ENCODE data around the gene ZNF629. TPM values are rescaled to one million over a fixed set of nuclear protein-coding genes. Genes with fewer than 3 reads are reported as not detected.

Gene ZNF629
- total and polyA plus RNA-seq, 7 donors = 1.5 to 15.9 (median 7.8) TPM

DNA sequence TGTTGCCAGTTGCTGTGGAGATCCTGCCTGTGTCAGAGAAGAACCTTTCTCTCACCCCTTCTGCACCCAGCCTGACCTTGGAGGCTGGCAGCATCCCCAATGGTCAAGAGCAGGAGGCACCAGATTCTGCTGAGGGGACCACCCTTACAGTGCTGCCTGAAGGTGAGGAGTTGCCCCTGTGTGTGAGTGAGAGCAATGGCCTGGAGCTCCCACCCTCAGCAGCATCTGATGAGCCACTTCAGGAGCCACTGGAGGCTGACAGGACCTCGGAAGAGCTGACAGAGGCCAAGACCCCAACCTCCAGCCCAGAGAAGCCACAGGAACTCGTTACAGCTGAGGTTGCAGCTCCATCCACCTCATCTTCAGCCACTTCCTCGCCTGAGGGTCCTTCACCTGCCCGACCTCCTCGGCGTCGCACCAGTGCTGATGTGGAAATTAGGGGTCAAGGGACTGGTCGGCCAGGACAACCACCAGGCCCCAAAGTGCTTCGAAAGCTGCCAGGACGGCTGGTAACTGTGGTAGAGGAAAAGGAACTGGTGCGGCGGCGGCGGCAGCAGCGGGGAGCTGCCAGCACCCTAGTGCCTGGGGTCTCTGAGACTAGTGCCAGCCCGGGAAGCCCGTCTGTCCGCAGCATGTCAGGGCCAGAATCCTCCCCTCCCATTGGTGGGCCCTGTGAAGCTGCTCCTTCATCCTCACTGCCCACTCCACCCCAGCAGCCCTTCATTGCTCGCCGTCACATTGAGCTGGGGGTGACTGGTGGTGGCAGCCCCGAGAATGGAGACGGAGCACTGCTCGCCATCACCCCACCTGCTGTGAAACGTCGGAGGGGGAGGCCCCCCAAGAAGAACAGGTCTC lies 49.0 kb downstream of the ZNF629 start:
- intact Hi-C loops (cut with DNase I) = loop anchor here in 1 of 2 donors (2.0 kb wide), 1 partner anchor 13 kb away; no protein-coding TSS in a partner anchor
- Histone ChIP-seq H3K27me3 (ENCODE audit: insufficient read depth in 3 of 3, low read length in 2 of 3) (no peaks in the 10 kb centered on the region), H3K27ac (no peak overlapping the region), H3K4me1 (no peaks in the 10 kb centered on the region), H3K9me3 (no peaks in the 10 kb centered on the region), H3K4me3 (no peak overlapping the region), H3K36me3 (ENCODE audit: insufficient read depth in 1 of 2, low read depth in 1 of 2) (peaks cover 22 to 83% of the 10 kb centered on the region in 2 donors)
- DNase-seq (peak in 1 of 2 donors; percentile 39), ATAC-seq (no peak)
- TF ChIP-seq, protein P1, sequence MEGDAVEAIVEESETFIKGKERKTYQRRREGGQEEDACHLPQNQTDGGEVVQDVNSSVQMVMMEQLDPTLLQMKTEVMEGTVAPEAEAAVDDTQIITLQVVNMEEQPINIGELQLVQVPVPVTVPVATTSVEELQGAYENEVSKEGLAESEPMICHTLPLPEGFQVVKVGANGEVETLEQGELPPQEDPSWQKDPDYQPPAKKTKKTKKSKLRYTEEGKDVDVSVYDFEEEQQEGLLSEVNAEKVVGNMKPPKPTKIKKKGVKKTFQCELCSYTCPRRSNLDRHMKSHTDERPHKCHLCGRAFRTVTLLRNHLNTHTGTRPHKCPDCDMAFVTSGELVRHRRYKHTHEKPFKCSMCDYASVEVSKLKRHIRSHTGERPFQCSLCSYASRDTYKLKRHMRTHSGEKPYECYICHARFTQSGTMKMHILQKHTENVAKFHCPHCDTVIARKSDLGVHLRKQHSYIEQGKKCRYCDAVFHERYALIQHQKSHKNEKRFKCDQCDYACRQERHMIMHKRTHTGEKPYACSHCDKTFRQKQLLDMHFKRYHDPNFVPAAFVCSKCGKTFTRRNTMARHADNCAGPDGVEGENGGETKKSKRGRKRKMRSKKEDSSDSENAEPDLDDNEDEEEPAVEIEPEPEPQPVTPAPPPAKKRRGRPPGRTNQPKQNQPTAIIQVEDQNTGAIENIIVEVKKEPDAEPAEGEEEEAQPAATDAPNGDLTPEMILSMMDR (IDR thresholded peaks at IDR 0.05) = no peak
- WGBS, 3 donors = 86 to 90% (median 89%) methylated on average over 25 of the region's 25 CpGs

DNA sequence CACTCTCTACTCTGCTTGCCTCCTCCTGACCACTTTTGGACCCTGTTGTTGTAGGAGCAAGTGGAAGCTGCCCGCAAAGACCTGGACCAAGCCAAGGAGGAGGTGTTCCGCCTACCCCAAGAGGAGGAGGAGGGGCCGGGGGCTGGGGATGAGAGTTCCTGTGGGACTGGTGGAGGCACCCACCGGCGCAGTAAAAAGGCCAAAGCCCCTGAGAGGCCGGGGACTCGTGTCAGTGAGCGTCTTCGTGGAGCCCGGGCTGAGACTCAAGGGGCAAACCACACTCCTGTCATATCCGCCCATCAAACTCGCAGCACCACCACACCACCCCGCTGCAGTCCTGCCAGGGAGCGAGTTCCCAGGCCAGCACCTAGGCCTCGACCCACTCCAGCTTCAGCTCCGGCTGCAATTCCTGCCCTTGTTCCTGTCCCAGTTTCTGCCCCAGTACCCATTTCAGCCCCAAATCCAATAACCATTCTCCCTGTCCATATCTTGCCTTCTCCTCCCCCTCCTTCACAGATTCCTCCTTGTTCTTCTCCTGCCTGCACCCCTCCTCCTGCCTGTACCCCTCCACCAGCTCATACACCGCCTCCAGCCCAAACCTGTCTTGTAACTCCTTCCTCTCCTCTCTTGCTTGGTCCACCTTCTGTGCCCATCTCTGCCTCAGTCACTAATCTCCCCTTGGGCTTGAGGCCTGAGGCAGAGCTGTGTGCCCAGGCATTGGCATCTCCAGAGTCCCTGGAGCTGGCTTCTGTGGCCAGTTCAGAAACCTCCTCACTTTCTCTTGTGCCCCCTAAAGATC lies 49.8 kb downstream of the ZNF629 start:
- H3K4me3 ChIP-seq = no peak overlapping the region
- intact Hi-C loops (cut with DNase I) = no loop called here
- DNase-seq = no peak
- no peak for ATAC-seq
- no peaks in the 10 kb centered on the region for H3K4me1 ChIP-seq
- no peak overlapping the region for H3K27ac ChIP-seq
- no peaks in the 10 kb centered on the region for H3K9me3 ChIP-seq
- TF ChIP-seq, protein P1 (IDR thresholded peaks at IDR 0.05) = no peak
- no peaks in the 10 kb centered on the region for H3K27me3 ChIP-seq (ENCODE audit: insufficient read depth in 3 of 3, low read length in 2 of 3)
- H3K36me3 ChIP-seq (ENCODE audit: insufficient read depth in 1 of 2, low read depth in 1 of 2) = peaks cover 28 to 83% of the 10 kb centered on the region in 2 donors
- WGBS, 3 donors = 91 to 93% (median 92%) methylated on average over 15 to 17 of the region's 17 CpGs

DNA sequence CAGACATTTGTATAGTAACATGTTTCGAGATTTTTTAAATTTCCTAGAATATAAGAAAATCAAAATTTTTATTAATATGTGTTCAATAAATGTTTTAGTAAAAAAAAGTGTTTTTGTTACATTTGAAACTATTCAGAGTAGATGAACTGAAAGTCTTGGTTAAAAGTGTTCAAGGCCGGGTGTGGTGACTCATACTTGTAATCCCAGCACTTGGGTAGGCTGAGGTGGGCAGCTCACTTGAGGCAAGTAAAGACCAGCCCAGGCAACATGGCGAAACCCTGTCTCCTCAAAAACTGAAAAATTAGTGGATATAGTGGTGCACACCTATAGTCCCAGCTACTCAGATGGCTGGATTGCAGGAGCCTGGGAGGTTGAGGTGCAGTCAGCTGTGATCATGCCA lies 55.6 kb downstream of the ZNF629 start:
- intact Hi-C loops (cut with DNase I) = no loop called here
- 97 to 99% (median 98%) methylated on average over 3 of the region's 3 CpGs for WGBS, 3 donors
- TF ChIP-seq, protein P1 (IDR thresholded peaks at IDR 0.05) = no peak
- ATAC-seq (no peak), DNase-seq (no peak)
- H3K27ac ChIP-seq = no peak overlapping the region
- H3K4me3 ChIP-seq = no peak overlapping the region
- no peaks in the 10 kb centered on the region for H3K9me3 ChIP-seq
- H3K36me3 ChIP-seq (ENCODE audit: insufficient read depth in 1 of 2, low read depth in 1 of 2) = peaks cover 21 to 96% of the 10 kb centered on the region in 2 donors
- H3K27me3 ChIP-seq (ENCODE audit: insufficient read depth in 3 of 3, low read length in 2 of 3) = no peaks in the 10 kb centered on the region
- H3K4me1 ChIP-seq = no peaks in the 10 kb centered on the region

DNA sequence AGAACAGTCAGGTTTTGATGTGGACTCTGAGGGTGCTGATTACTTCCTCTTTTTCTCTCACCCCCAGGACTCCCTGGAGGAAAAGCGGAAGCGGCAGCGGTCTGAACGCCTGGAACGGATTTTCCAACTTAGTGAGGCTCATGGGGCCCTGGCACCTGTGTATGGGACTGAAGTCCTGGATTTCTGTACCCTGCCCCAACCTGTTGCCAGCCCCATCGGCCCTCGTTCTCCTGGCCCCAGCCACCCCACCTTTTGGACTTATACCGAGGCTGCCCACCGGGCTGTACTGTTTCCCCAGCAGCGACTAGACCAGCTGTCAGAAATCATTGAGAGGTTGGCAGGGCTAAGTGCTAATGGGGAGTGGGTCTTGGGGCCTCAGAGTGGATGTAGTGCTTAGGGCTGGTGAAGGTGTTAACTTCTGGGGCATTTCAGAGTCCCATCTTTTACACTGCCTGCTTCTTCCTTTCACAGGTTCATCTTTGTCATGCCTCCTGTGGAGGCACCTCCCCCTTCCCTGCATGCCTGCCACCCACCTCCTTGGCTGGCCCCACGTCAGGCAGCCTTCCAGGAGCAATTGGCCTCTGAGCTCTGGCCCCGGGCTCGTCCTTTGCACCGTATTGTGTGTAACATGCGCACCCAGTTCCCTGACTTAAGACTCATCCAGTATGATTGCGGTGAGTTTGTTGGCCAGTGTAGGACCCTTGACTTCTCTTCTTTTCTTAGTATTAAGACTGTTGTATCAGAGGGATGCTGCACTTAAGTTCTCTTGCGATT lies 57.9 kb downstream of the ZNF629 start:
- intact Hi-C loops (cut with DNase I) = no loop called here
- Histone ChIP-seq H3K36me3 (ENCODE audit: insufficient read depth in 1 of 2, low read depth in 1 of 2) (peaks cover 23 to 98% of the 10 kb centered on the region in 2 donors), H3K27me3 (ENCODE audit: insufficient read depth in 3 of 3, low read length in 2 of 3) (no peaks in the 10 kb centered on the region), H3K4me1 (no peaks in the 10 kb centered on the region), H3K9me3 (no peaks in the 10 kb centered on the region), H3K4me3 (no peak overlapping the region), H3K27ac (no peak overlapping the region)
- no peak for DNase-seq
- TF ChIP-seq, protein P1 (IDR thresholded peaks at IDR 0.05) = no peak
- ATAC-seq = peak in 1 of 4 donors; percentile 24
- WGBS, 3 donors = 71 to 82% (median 78%) methylated on average over 17 of the region's 17 CpGs

Other genes starting within 250 kb of the ZNF629 start
- 1 to 10 TPM; 2.7 to 8.7 (median 5.2) TPM for gene ZNF764, start 228.8 kb downstream of the ZNF629 start, total RNA-seq
- 1 to 10 TPM; 1.9 to 5.1 (median 3.0) TPM for gene ZNF764, start 228.8 kb downstream of the ZNF629 start, polyA plus RNA-seq
- 10 to 100 TPM; 11.7 to 21.2 (median 16.5) TPM for gene ZNF688, start 215.5 kb downstream of the ZNF629 start, total RNA-seq
- 10 to 100 TPM; 11.1 to 15.6 (median 13.5) TPM for gene ZNF688, start 215.5 kb downstream of the ZNF629 start, polyA plus RNA-seq
- gene ZNF785, start 201.5 kb downstream of the ZNF629 start, total RNA-seq = 1 to 10 TPM; 3.4 to 5.4 (median 3.9) TPM
- gene ZNF785, start 201.5 kb downstream of the ZNF629 start, polyA plus RNA-seq = 1 to 10 TPM; 1.3 to 2.8 (median 1.5) TPM
- 1 to 10 TPM; 3.4 to 9.6 (median 5.8) TPM for gene ZNF689, start 176.8 kb downstream of the ZNF629 start, total RNA-seq
- 1 to 10 TPM; 3.6 to 6.1 (median 5.4) TPM for gene ZNF689, start 176.8 kb downstream of the ZNF629 start, polyA plus RNA-seq
- 10 to 100 TPM; 13.4 to 26.4 (median 15.9) TPM for gene PRR14, start 136.2 kb downstream of the ZNF629 start, total RNA-seq
- gene PRR14, start 136.2 kb downstream of the ZNF629 start, polyA plus RNA-seq = 10 to 100 TPM; 23.8 to 26.8 (median 25.5) TPM
- 10 to 100 TPM; 31.2 to 58.5 (median 38.6) TPM for gene FBRS, start 128.8 kb downstream of the ZNF629 start, total RNA-seq
- 10 to 100 TPM; 24.8 to 35.5 (median 29.3) TPM for gene FBRS, start 128.8 kb downstream of the ZNF629 start, polyA plus RNA-seq
- gene SRCAP, start 88.0 kb downstream of the ZNF629 start, total RNA-seq = 10 to 100 TPM; 37.8 to 50.1 (median 45.2) TPM
- gene SRCAP, start 88.0 kb downstream of the ZNF629 start, polyA plus RNA-seq = 10 to 100 TPM in 1 of 3 donors, 1 to 10 TPM in 2; 4.4 to 32.7 (median 4.5) TPM
- gene PHKG2, start 38.8 kb downstream of the ZNF629 start, total RNA-seq = 10 to 100 TPM; 10.1 to 13.5 (median 12.9) TPM
- gene PHKG2, start 38.8 kb downstream of the ZNF629 start, polyA plus RNA-seq = 10 to 100 TPM; 13.2 to 21.3 (median 13.8) TPM
- gene CFAP119, start 25.1 kb downstream of the ZNF629 start, total RNA-seq = 1 to 10 TPM in 1 of 4 donors, under 1 TPM in 3; 0.52 to 2.4 (median 0.78) TPM
- 1 to 10 TPM in 1 of 3 donors, under 1 TPM in 2; 0.48 to 3.0 (median 0.63) TPM for gene CFAP119, start 25.1 kb downstream of the ZNF629 start, polyA plus RNA-seq
- gene RNF40, start 24.9 kb downstream of the ZNF629 start, total RNA-seq = 10 to 100 TPM; 26.8 to 49.1 (median 36.5) TPM
- gene RNF40, start 24.9 kb downstream of the ZNF629 start, polyA plus RNA-seq = 10 to 100 TPM; 29.1 to 42.2 (median 33.2) TPM
- gene BCL7C, start 106.9 kb upstream of the ZNF629 start, total RNA-seq = 10 to 100 TPM; 13.9 to 18.1 (median 15.1) TPM
- 10 to 100 TPM; 18.9 to 40.9 (median 30.2) TPM for gene BCL7C, start 106.9 kb upstream of the ZNF629 start, polyA plus RNA-seq
- gene CTF1, start 109.4 kb upstream of the ZNF629 start, total RNA-seq = 10 to 100 TPM in 1 of 4 donors, 1 to 10 TPM in 3; 8.5 to 16.6 (median 9.4) TPM
- 1 to 10 TPM; 4.9 to 5.5 (median 5.2) TPM for gene CTF1, start 109.4 kb upstream of the ZNF629 start, polyA plus RNA-seq
- 1 to 10 TPM; 3.4 to 4.2 (median 4.1) TPM for gene FBXL19, start 136.4 kb upstream of the ZNF629 start, total RNA-seq
- 1 to 10 TPM; 2.8 to 5.4 (median 2.8) TPM for gene FBXL19, start 136.4 kb upstream of the ZNF629 start, polyA plus RNA-seq
- gene ORAI3, start 161.9 kb upstream of the ZNF629 start, total RNA-seq = 1 to 10 TPM; 3.6 to 5.8 (median 5.5) TPM
- 1 to 10 TPM; 3.5 to 6.0 (median 4.0) TPM for gene ORAI3, start 161.9 kb upstream of the ZNF629 start, polyA plus RNA-seq
- 10 to 100 TPM; 13.3 to 19.0 (median 16.2) TPM for gene SETD1A, start 170.5 kb upstream of the ZNF629 start, total RNA-seq
- gene SETD1A, start 170.5 kb upstream of the ZNF629 start, polyA plus RNA-seq = 10 to 100 TPM in 1 of 3 donors, 1 to 10 TPM in 2; 7.9 to 15.9 (median 9.4) TPM
- gene HSD3B7, start 198.0 kb upstream of the ZNF629 start, total RNA-seq = 10 to 100 TPM in 1 of 4 donors, 1 to 10 TPM in 3; 3.2 to 12.8 (median 5.4) TPM
- gene HSD3B7, start 198.0 kb upstream of the ZNF629 start, polyA plus RNA-seq = 1 to 10 TPM; 3.5 to 4.9 (median 4.1) TPM
- gene STX1B, start 223.4 kb upstream of the ZNF629 start, total RNA-seq = under 1 TPM in 3 of 4 donors, not detected in 1; 0.11 to 0.64 (median 0.26) TPM
- under 1 TPM; 0.04 to 0.14 (median 0.05) TPM for gene STX1B, start 223.4 kb upstream of the ZNF629 start, polyA plus RNA-seq
- gene STX4, start 246.4 kb upstream of the ZNF629 start, total RNA-seq = 10 to 100 TPM; 47.6 to 57.8 (median 51.6) TPM
- 100 to 1,000 TPM in 1 of 3 donors, 10 to 100 TPM in 2; 61.8 to 123 (median 83.3) TPM for gene STX4, start 246.4 kb upstream of the ZNF629 start, polyA plus RNA-seq